SH-SY5Y (cell line): ENCODE data around the gene TSHZ1.

Experiments
- GATA2 ChIP-seq: IDR thresholded peaks from 2 replicates; pipeline ENCODE4 v1.6.1; 2011; ENCODE audit warnings: mild to moderate bottlenecking, low read depth, low read length
- GATA3 ChIP-seq: IDR thresholded peaks from 2 replicates; pipeline ENCODE4 v1.6.1; 2011; ENCODE audit warnings: low read depth, mild to moderate bottlenecking, low read length, moderate library complexity

- TF ChIP-seq GATA2 = no peak
- TF ChIP-seq GATA3 = no peak
Observed at GRCh38 chr18:75309564-75309963, 99.0 kb downstream of the TSHZ1 start.
